Measurements from ENCODE around the gene SLC26A11. TPM values are rescaled to one million over a fixed set of nuclear protein-coding genes. Genes with fewer than 3 reads are reported as not detected.

SLC26A11 gene
- total and polyA plus RNA-seq, 2 of the 13 experiments (the other 11 are each of a cell fraction or from before 2014, with no cell fraction given): 8.7 to 13.2 TPM

- peak; percentile 55; the same call in 1 of the 2 replicates for TF ChIP-seq HIC2 (CRISPR knock-in tag; IDR thresholded peaks at IDR 0.05; ENCODE audit: low read depth)
- peak; percentile 37; the same call in 1 of the 2 replicates for TF ChIP-seq NFE2L1 (CRISPR knock-in tag; IDR thresholded peaks at IDR 0.05; ENCODE audit: borderline replicate concordance)
- TF ChIP-seq ZNF225 (CRISPR knock-in tag; IDR thresholded peaks at IDR 0.05): 0 out of 2 replicates have a peak, but pooled peaks have one; percentile 54
- 0 out of 2 replicates have a peak, but pooled peaks have one; percentile 29 for TF ChIP-seq ZNF292 (CRISPR knock-in tag; IDR thresholded peaks at IDR 0.05; ENCODE audit: borderline replicate concordance, low read depth)
- TF ChIP-seq, protein P1, sequence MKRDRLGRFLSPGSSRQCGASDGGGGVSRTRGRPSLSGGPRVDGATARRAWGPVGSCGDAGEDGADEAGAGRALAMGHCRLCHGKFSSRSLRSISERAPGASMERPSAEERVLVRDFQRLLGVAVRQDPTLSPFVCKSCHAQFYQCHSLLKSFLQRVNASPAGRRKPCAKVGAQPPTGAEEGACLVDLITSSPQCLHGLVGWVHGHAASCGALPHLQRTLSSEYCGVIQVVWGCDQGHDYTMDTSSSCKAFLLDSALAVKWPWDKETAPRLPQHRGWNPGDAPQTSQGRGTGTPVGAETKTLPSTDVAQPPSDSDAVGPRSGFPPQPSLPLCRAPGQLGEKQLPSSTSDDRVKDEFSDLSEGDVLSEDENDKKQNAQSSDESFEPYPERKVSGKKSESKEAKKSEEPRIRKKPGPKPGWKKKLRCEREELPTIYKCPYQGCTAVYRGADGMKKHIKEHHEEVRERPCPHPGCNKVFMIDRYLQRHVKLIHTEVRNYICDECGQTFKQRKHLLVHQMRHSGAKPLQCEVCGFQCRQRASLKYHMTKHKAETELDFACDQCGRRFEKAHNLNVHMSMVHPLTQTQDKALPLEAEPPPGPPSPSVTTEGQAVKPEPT (CRISPR knock-in tag; IDR thresholded peaks at IDR 0.05; ENCODE audit: low read depth): no peak
- 0 out of 2 replicates have a peak, but pooled peaks have one; percentile 9 for TF ChIP-seq IRX3 (CRISPR knock-in tag; IDR thresholded peaks at IDR 0.05; ENCODE audit: borderline replicate concordance, low read depth)
- TF ChIP-seq ZNF546 (CRISPR knock-in tag; conservative IDR thresholded peaks at IDR 0.05): no peak
- TF ChIP-seq FOXC1 (CRISPR knock-in tag; IDR thresholded peaks at IDR 0.05; ENCODE audit: borderline replicate concordance): 0 out of 2 replicates have a peak, but pooled peaks have one; percentile 22
- TF ChIP-seq ZNF503 (CRISPR knock-in tag; IDR thresholded peaks at IDR 0.05): 0 out of 2 replicates have a peak, but pooled peaks have one; percentile 0
- no peak for TF ChIP-seq ZBTB3 (CRISPR knock-in tag; IDR thresholded peaks at IDR 0.05; ENCODE audit: borderline replicate concordance, low read depth)
- TF ChIP-seq GTF2F1 (IDR thresholded peaks at IDR 0.05; ENCODE audit: low read length): no peak
- 0 out of 2 replicates have a peak, but pooled peaks have one; percentile 0 for TF ChIP-seq ZSCAN29 (CRISPR knock-in tag; conservative IDR thresholded peaks at IDR 0.05)
- TF ChIP-seq, protein P2, sequence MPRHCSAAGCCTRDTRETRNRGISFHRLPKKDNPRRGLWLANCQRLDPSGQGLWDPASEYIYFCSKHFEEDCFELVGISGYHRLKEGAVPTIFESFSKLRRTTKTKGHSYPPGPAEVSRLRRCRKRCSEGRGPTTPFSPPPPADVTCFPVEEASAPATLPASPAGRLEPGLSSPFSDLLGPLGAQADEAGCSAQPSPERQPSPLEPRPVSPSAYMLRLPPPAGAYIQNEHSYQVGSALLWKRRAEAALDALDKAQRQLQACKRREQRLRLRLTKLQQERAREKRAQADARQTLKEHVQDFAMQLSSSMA (CRISPR knock-in tag; IDR thresholded peaks at IDR 0.05): 0 out of 2 replicates have a peak, but pooled peaks have one; percentile 32
- TF ChIP-seq CSRNP1 (CRISPR knock-in tag; IDR thresholded peaks at IDR 0.05): peak; percentile 55; the same call in 1 of the 2 replicates
- TF ChIP-seq ZIK1 (CRISPR knock-in tag; IDR thresholded peaks at IDR 0.05; ENCODE audit: borderline replicate concordance, low read depth): peak; percentile 63; the same call in 1 of the 2 replicates
- no peak for TF ChIP-seq KLF15 (CRISPR knock-in tag; IDR thresholded peaks at IDR 0.05; ENCODE audit: borderline replicate concordance)
- TF ChIP-seq LCORL (IDR thresholded peaks at IDR 0.05): no peak; the same call in 1 of the 2 replicates
- TF ChIP-seq LCORL (CRISPR knock-in tag; IDR thresholded peaks at IDR 0.05): 0 out of 2 replicates have a peak, but pooled peaks have one; percentile 32
Measured at GRCh38 chr17:80219763-80220053, 519 bp upstream of the SLC26A11 start (continued).

All from HepG2 (cell line).